CD4-positive, alpha-beta T cell treated with Interferon alpha-2 for 1 hour (primary cell): ENCODE measurements around the gene PRKCZ.

Source experiments
- DNase-seq, 2 donors: peaks; one replicate each; pipeline ENCODE4 v3.0.0-alpha.2; 2020 to 2022

Gene PRKCZ

GRCh38 chr1:2214541-2215241 is 164.5 kb downstream of the PRKCZ start:
- DNase-seq = no peak

GRCh38 chr1:2215329-2215728 is 165.1 kb downstream of the PRKCZ start:
- DNase-seq = no peak

GRCh38 chr1:2215909-2216766 is 165.9 kb downstream of the PRKCZ start:
- no peak for DNase-seq

GRCh38 chr1:2216767-2217058 is 166.5 kb downstream of the PRKCZ start:
- no peak for DNase-seq

- DNase-seq = no peak
These were observed 171.1 kb downstream of the PRKCZ start for GRCh38 chr1:2221271-2221670.

- no peak for DNase-seq
These were observed 174.0 kb downstream of the PRKCZ start for GRCh38 chr1:2224170-2224584.

- DNase-seq = no peak
These were observed 174.6 kb downstream of the PRKCZ start for GRCh38 chr1:2224631-2225428.

- no peak for DNase-seq
These were observed 176.5 kb downstream of the PRKCZ start for GRCh38 chr1:2226525-2227345.

GRCh38 chr1:2227346-2228156 is 177.3 kb downstream of the PRKCZ start:
- DNase-seq = peak; percentile 96 to 97

- no peak for DNase-seq
These were observed 178.0 kb downstream of the PRKCZ start, which contains the start of gene SKI for GRCh38 chr1:2228157-2228594. TSS of gene SKI (plus strand) at chr1:2228319. CDS start at chr1:2228767, 448 bp downstream.

GRCh38 chr1:2228694-2229036 is 178.5 kb downstream of the PRKCZ start:
- DNase-seq = no peak

- peak; percentile 54 to 57 for DNase-seq
These were observed 179.0 kb downstream of the PRKCZ start for GRCh38 chr1:2229037-2229864.

- no peak for DNase-seq
These were observed 179.9 kb downstream of the PRKCZ start for GRCh38 chr1:2229911-2230731.

GRCh38 chr1:2230781-2231531 is 180.7 kb downstream of the PRKCZ start:
- peak; percentile 50 to 65 for DNase-seq

- DNase-seq = peak; percentile 74 to 86
These were observed 181.5 kb downstream of the PRKCZ start for GRCh38 chr1:2231532-2232254.

- no peak for DNase-seq
These were observed 182.2 kb downstream of the PRKCZ start for GRCh38 chr1:2232255-2232915.

GRCh38 chr1:2232916-2233438 is 182.8 kb downstream of the PRKCZ start:
- DNase-seq = no peak
